CD8-positive, alpha-beta memory T cell (primary cell): ENCODE measurements around the gene KLK11. TPM values are rescaled to one million over a fixed set of nuclear protein-coding genes. Genes with fewer than 3 reads are reported as not detected.

Source experiments
- CTCF ChIA-PET: fragments of 350-600 bp; sonication (Branson Sonifier 250); formaldehyde crosslinking; loops from one replicate; lab custom pipeline; 2021; ENCODE audit warnings: antibody characterized with exemption; lab: Charles Lee
- POLR2A ChIA-PET: fragments of 350-600 bp; sonication (Branson Sonifier 250); formaldehyde crosslinking; loops from one replicate; lab custom pipeline; 2021; ENCODE audit warnings: antibody characterized with exemption; lab: Charles Lee
- DNase-seq, 5 donors: peaks; one replicate each; pipeline versions ENCODE4 v3.0.0 to v3.0.0-alpha.2; 2020 to 2022; ENCODE audit warnings: mixed read lengths in 1 of 5
- H3K27ac ChIP-seq: one replicate; pipeline ENCODE4 v1.7.0; 2013; ENCODE audit warnings: low read depth, mild to moderate bottlenecking, low read length, moderate library complexity
- H3K27me3 ChIP-seq: 2 replicates; pipeline ENCODE4 v1.7.0; 2013; ENCODE audit warnings: low read length, mild to moderate bottlenecking; ENCODE audit not compliant: insufficient read depth, poor library complexity, severe bottlenecking
- H3K36me3 ChIP-seq: 2 replicates; pipeline ENCODE4 v1.7.0; 2013; ENCODE audit warnings: mild to moderate bottlenecking, low read length, moderate library complexity; ENCODE audit not compliant: insufficient read depth
- H3K4me1 ChIP-seq: 2 replicates; pipeline ENCODE4 v1.7.0; 2013; ENCODE audit warnings: mild to moderate bottlenecking, low read length, moderate library complexity; ENCODE audit not compliant: insufficient read depth
- H3K4me3 ChIP-seq: 2 replicates; pipeline ENCODE4 v1.7.0; 2013; ENCODE audit warnings: mild to moderate bottlenecking, low read length
- H3K9me3 ChIP-seq: 2 replicates; pipeline ENCODE4 v1.7.0; 2013; ENCODE audit warnings: mild to moderate bottlenecking, low read length
- H3K27ac Mint-ChIP-seq, 8 donors: one replicate each; pipeline ENCODE4 v1.8.0; 2020 to 2021; ENCODE audit warnings: mixed read lengths in 8 of 8, mild to moderate bottlenecking in 6 of 8, inconsistent platforms in 3 of 8, moderate library complexity in 3 of 8
- H3K27me3 Mint-ChIP-seq, 2 donors: one replicate each; pipeline ENCODE4 v1.8.0; 2020 to 2021; ENCODE audit warnings: mixed read lengths in 2 of 2, mild to moderate bottlenecking in 1 of 2, moderate library complexity in 1 of 2
- H3K36me3 Mint-ChIP-seq, 3 donors: one replicate each; pipeline ENCODE4 v1.8.0; 2020 to 2021; ENCODE audit warnings: mixed read lengths in 3 of 3, inconsistent platforms in 1 of 3, mild to moderate bottlenecking in 1 of 3
- H3K4me1 Mint-ChIP-seq, 3 donors: one replicate each; pipeline ENCODE4 v1.8.0; 2020 to 2021; ENCODE audit warnings: mixed read lengths in 3 of 3, inconsistent platforms in 1 of 3, mild to moderate bottlenecking in 1 of 3
- H3K4me3 Mint-ChIP-seq, 7 donors: one replicate each; pipeline ENCODE4 v1.8.0; 2020 to 2021; ENCODE audit warnings: mixed read lengths in 7 of 7, mild to moderate bottlenecking in 6 of 7, moderate library complexity in 4 of 7, inconsistent platforms in 2 of 7
- H3K9me3 Mint-ChIP-seq, 5 donors: one replicate each; pipeline ENCODE4 v1.8.0; 2020 to 2022; ENCODE audit warnings: mixed read lengths in 5 of 5, mild to moderate bottlenecking in 3 of 5, moderate library complexity in 2 of 5, inconsistent platforms in 1 of 5
- polyA plus RNA-seq: library from polyadenylated mRNA; unstranded; fragments of 300-500 nt; fragmentation: Illumina TruSeq; gene quantifications from one replicate; pipeline ENCODE4 v1.2.3, GENCODE V29; 2021
- total RNA-seq, 2 experiments: library from RNA; stranded (reverse); gene quantifications; one replicate each; pipeline ENCODE4 v1.2.3, GENCODE V29; 2021

KLK11 gene
- total and polyA plus RNA-seq, 3 experiments from 2014 or later: not detected

DNA sequence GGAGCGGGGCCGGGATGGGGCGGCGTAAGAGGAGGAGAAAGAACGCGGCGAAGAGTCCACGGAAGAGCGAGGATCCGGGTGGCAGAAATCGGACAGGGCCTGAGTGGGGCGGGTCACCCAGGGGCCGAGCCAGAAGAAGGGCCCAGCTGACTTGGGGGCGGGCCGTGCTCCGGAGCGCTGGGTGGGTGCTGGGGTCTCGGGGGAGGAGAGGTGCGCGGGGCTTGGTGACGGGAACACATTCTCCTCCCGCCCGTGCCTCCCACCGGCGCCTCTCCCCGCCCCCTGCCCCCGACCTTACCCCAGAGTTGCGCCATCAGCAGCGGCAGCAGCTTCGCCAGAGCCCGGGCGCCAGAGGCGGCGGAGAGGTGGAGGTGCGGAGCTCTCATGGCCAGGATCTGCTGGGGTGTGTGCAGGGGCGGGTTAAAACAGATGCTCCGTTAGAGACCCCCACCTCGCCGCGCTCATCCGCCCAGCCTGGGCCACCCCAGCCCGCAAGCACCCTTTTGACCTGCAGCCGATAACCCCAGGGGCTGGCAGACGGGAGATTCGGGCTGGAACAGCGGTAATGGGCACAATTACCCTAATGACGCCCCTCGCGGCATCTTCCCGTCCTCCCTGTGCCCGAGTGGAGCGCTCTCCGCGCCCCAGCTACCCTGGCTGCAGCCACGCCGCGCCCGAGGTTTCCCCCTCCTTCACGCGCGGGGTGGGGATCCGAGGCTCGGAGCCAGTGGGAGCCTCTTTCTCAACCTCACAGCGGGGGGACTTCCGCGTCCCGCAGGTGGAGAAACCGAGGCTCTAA lies 7.5 kb downstream of the KLK11 start:
- CTCF ChIA-PET: no interaction called here

DNA sequence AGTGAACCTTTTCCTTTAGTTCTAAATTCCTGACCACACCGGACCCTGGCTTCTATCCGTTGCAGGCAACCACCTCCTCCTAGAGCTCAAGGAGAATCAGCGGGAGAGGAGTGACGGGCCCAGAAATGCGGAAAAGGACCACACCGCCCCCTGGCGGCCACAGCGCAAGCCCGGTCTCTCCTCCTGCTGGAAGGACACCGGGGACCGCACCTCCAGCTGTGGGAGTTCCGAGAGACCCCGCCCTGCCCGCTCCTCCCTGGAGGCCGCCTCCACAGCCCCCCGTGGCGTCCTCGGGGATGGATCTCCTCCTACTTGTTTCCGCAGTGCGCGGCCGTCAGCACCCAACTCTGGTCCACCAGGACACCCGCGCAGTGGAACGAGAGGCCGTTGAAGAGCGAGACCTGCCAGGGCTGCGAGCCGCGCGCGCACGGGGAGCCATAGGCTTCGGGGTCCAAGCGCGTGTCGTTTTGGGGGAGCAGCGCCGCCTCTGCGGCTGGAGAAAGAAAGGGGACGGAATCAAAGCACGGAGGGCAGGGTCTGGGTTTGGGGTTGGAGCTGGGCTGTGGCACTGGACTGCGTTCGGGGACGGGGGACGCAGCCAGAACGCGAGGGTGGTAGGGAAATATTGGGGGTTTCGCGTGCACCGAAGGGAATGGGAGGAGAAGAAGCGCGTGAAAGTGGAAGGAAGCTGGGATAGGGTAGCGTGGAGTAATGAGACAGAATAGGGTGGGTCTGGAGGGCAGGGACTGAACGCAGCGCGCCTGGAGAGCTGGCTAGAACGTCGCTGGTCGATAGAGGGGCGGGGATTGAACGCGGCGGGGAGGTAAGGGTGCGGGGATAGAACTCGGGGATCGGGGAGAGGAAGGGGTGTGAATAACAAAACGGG lies 9.4 kb downstream of the KLK11 start:
- Mint-ChIP-seq H3K27ac (peak overlapping the region in 1 of 8 donors; percentile 10), H3K4me1 (peaks cover 8 to 19% (median 16%) of the 10 kb centered on the region in 3 donors), H3K4me3 (peak overlapping the region in 3 of 7 donors; percentile 17 to 54 (median 37)), H3K36me3 (peaks cover 0 to 6% (median 0%) of the 10 kb centered on the region in 3 donors), H3K9me3 (peaks cover 0 to 7% (median 2%) of the 10 kb centered on the region in 5 donors), H3K27me3 (peaks cover 45 to 74% of the 10 kb centered on the region in 2 donors)
- no peaks in the 10 kb centered on the region for H3K9me3 ChIP-seq
- peaks cover 11% of the 10 kb centered on the region for H3K27me3 ChIP-seq
- CTCF ChIA-PET: no interaction called here
- no peak overlapping the region for H3K27ac ChIP-seq
- peaks cover 5% of the 10 kb centered on the region for H3K4me1 ChIP-seq
- no peaks in the 10 kb centered on the region for H3K36me3 ChIP-seq
- H3K4me3 ChIP-seq: no peak overlapping the region
- DNase-seq: peak in 4 of 5 donors; percentile 7 to 31 (median 22)
- POLR2A ChIA-PET: no interaction called here

More for the DNA sequence above, 7.5 kb downstream of the KLK11 start:
- POLR2A ChIA-PET: no interaction called here
- no peak overlapping the region for H3K4me3 ChIP-seq
- no peak overlapping the region for H3K27ac ChIP-seq
- no peak for DNase-seq
- Mint-ChIP-seq H3K4me1 (peaks cover 8 to 19% (median 16%) of the 10 kb centered on the region in 3 donors), H3K9me3 (peaks cover 0 to 7% (median 2%) of the 10 kb centered on the region in 5 donors), H3K27me3 (peaks cover 50 to 70% of the 10 kb centered on the region in 2 donors), H3K4me3 (peak overlapping the region in 5 of 7 donors; percentile 25 to 69 (median 51)), H3K36me3 (peaks cover 0 to 3% (median 0%) of the 10 kb centered on the region in 3 donors), H3K27ac (no peak overlapping the region)
- H3K27me3 ChIP-seq: peaks cover 15% of the 10 kb centered on the region
- peaks cover 5% of the 10 kb centered on the region for H3K4me1 ChIP-seq
- no peaks in the 10 kb centered on the region for H3K9me3 ChIP-seq
- H3K36me3 ChIP-seq: no peaks in the 10 kb centered on the region

- H3K4me3 ChIP-seq: no peak overlapping the region
- Mint-ChIP-seq H3K27ac (no peak overlapping the region), H3K4me1 (peaks cover 8 to 19% (median 16%) of the 10 kb centered on the region in 3 donors), H3K9me3 (peaks cover 0 to 7% (median 2%) of the 10 kb centered on the region in 5 donors), H3K27me3 (peaks cover 37 to 67% of the 10 kb centered on the region in 2 donors), H3K4me3 (peak overlapping the region in 1 of 7 donors; percentile 39), H3K36me3 (peaks cover 0 to 6% (median 0%) of the 10 kb centered on the region in 3 donors)
- POLR2A ChIA-PET: no interaction called here
- no peaks in the 10 kb centered on the region for H3K36me3 ChIP-seq
- H3K9me3 ChIP-seq: no peaks in the 10 kb centered on the region
- CTCF ChIA-PET: no interaction called here
- no peak overlapping the region for H3K27ac ChIP-seq
- DNase-seq: no peak
- peaks cover 11% of the 10 kb centered on the region for H3K27me3 ChIP-seq
- peaks cover 5% of the 10 kb centered on the region for H3K4me1 ChIP-seq
Measured at GRCh38 chr19:51015691-51016267, 10.6 kb downstream of the KLK11 start.

DNA sequence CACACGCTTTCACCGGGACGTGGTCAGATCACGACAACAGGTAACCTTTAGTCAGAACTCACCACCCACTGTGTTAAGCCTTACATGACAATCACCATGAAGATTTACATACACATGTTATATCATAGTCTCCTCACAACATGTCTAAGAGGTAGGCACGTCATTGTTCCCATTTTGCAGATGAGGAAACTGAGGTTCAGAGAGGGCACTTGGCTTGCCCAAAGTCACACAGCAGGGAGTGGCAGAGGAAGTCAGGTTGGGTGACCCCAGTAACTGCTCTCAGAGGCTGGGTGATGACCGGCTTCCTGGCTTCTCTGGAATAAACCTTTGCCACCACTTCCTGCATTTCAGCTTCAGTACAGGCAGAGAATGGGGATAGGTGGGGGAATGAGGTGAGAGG lies 12.2 kb downstream of the KLK11 start:
- peaks cover 5% of the 10 kb centered on the region for H3K4me1 ChIP-seq
- Mint-ChIP-seq H3K27me3 (peaks cover 30 to 69% of the 10 kb centered on the region in 2 donors), H3K27ac (no peak overlapping the region), H3K4me3 (no peak overlapping the region), H3K36me3 (peaks cover 0 to 6% (median 0%) of the 10 kb centered on the region in 3 donors), H3K4me1 (peaks cover 8 to 19% (median 13%) of the 10 kb centered on the region in 3 donors), H3K9me3 (peaks cover 0 to 7% (median 2%) of the 10 kb centered on the region in 5 donors)
- no peak overlapping the region for H3K27ac ChIP-seq
- DNase-seq: no peak
- H3K4me3 ChIP-seq: no peak overlapping the region
- ChIA-PET CTCF (no interaction called here), POLR2A (no interaction called here)
- no peaks in the 10 kb centered on the region for H3K36me3 ChIP-seq
- peaks cover 11% of the 10 kb centered on the region for H3K27me3 ChIP-seq
- no peaks in the 10 kb centered on the region for H3K9me3 ChIP-seq

DNA sequence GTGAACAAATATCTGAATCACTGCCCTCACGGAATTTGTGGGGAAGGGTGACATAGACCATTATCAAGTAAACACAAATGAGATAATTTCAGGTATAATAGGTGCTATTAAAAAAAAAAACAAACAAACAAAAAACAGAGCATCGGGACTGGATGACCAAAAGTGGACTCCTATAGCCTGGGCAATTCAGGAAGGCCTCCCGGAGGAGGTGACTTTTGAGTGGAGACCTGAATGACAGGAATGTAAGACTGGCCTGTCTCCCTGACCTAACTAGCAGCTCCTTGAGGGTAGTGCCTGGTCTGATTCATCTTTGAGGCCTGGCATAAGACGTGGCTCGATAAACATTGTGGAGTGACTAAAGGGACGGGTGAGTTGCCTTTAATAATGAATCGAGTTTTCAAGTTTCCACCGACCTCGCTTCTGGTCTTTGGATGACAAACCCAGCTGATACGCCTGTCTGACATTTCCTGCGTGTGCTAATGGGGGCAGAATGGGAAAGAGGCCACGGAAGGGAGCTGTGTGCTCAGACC lies 13.7 kb downstream of the KLK11 start:
- Histone ChIP-seq H3K36me3 (no peaks in the 10 kb centered on the region), H3K9me3 (no peaks in the 10 kb centered on the region), H3K4me3 (no peak overlapping the region), H3K4me1 (peaks cover 5% of the 10 kb centered on the region), H3K27ac (no peak overlapping the region), H3K27me3 (peaks cover 6% of the 10 kb centered on the region)
- CTCF ChIA-PET: no interaction called here
- Mint-ChIP-seq H3K4me1 (peaks cover 0 to 11% (median 7%) of the 10 kb centered on the region in 3 donors), H3K9me3 (peaks cover 0 to 3% (median 0%) of the 10 kb centered on the region in 5 donors), H3K36me3 (peaks cover 0 to 6% (median 0%) of the 10 kb centered on the region in 3 donors), H3K4me3 (no peak overlapping the region), H3K27me3 (peaks cover 24 to 60% of the 10 kb centered on the region in 2 donors), H3K27ac (no peak overlapping the region)
- POLR2A ChIA-PET: no interaction called here
- DNase-seq: no peak

GRCh38 chr19:51010066-51010795 lies 16.2 kb downstream of the KLK11 start:
- Mint-ChIP-seq H3K27ac (no peak overlapping the region), H3K9me3 (peaks cover 0 to 3% (median 0%) of the 10 kb centered on the region in 5 donors), H3K4me1 (no peaks in the 10 kb centered on the region), H3K27me3 (peaks cover 18 to 45% of the 10 kb centered on the region in 2 donors), H3K4me3 (no peak overlapping the region), H3K36me3 (peaks cover 0 to 6% (median 0%) of the 10 kb centered on the region in 3 donors)
- Histone ChIP-seq H3K9me3 (no peaks in the 10 kb centered on the region), H3K4me3 (no peak overlapping the region), H3K27ac (no peak overlapping the region), H3K36me3 (no peaks in the 10 kb centered on the region), H3K27me3 (peaks cover 6% of the 10 kb centered on the region), H3K4me1 (no peaks in the 10 kb centered on the region)
- no peak for DNase-seq
- ChIA-PET CTCF (no interaction called here), POLR2A (no interaction called here)
